Epithelial cell of prostate (primary cell): ENCODE results near the gene KCNQ2.

Experiments used
- DNase-seq: peaks from one replicate; pipeline ENCODE4 v3.0.0-alpha.2; 2011; ENCODE audit warnings: low read depth, low spot score
- H3K27ac ChIP-seq: fragments of 450-650 bp; 2 replicates; pipeline ENCODE4 v1.5.1; 2017; ENCODE audit warnings: mild to moderate bottlenecking

The KCNQ2 gene

DNA sequence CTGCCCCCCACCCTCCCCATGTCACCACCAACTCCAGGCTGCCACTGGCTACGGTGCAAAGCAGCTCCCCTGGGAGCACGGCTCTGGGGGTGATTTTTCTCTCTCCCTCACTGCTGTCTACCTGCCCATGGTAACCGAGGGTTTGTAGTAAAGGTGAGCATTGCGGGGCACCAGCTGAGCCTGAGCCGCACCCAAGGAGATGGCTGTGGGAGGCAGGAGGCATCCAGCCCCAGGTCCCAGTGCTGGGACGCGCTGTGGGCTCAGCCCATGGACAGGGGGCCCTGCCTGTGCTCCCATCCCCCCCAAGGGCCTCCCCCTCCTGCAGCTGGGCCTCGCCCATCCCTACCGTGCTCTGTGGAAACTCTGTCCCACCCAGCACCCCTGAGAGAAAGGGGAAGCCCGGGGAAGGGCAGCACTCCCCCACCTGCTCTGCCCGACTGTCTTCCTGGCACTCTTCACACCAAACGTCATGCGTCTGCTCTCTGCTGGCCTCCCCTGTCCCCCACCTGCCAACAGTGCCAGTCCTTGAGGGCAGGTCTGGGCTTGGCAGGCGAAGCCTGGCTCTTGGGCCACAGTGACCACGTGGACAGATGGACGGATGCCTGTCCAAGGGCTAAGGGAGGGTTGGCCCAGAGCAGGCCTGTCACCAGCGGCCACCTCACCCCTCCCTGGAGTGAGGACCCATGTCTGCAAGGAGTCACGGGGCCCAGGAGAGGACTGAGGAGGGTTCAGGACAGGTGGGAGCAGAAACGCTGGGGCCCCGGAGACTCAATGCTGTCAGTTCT lies 107.5 kb downstream of the KCNQ2 start:
- H3K27ac ChIP-seq, result no peak overlapping the region
- no peak for DNase-seq

DNA sequence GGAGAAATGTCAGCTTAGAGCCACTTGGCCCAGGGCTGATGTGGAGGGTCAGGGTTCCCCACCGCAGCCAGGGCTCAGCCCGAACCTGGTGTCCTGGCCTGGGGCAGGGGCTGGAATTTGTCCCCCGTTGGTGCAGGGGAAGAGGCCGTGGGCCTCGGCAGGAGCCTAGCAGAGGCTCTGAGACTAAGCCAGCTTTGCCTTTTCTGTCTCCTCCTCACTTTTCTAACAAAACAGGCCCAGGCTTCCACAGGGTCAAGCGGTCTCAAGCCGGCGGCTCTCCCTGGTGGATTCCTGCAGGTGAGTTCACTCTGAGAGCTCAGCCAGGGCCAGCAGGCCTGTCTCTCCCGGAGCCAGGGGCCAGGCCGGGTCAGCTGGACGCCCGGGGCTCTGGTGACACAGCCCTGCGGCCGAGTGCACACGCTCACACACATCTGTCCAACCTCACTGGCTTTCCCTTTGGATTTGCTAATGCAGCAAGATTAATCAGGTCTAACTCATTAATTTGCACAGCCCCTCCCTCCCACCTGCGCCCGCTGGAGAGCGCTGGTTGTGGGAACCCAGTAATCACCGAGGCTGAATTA lies 108.4 kb downstream of the KCNQ2 start:
- H3K27ac ChIP-seq, result no peak overlapping the region
- DNase-seq, result no peak

DNA sequence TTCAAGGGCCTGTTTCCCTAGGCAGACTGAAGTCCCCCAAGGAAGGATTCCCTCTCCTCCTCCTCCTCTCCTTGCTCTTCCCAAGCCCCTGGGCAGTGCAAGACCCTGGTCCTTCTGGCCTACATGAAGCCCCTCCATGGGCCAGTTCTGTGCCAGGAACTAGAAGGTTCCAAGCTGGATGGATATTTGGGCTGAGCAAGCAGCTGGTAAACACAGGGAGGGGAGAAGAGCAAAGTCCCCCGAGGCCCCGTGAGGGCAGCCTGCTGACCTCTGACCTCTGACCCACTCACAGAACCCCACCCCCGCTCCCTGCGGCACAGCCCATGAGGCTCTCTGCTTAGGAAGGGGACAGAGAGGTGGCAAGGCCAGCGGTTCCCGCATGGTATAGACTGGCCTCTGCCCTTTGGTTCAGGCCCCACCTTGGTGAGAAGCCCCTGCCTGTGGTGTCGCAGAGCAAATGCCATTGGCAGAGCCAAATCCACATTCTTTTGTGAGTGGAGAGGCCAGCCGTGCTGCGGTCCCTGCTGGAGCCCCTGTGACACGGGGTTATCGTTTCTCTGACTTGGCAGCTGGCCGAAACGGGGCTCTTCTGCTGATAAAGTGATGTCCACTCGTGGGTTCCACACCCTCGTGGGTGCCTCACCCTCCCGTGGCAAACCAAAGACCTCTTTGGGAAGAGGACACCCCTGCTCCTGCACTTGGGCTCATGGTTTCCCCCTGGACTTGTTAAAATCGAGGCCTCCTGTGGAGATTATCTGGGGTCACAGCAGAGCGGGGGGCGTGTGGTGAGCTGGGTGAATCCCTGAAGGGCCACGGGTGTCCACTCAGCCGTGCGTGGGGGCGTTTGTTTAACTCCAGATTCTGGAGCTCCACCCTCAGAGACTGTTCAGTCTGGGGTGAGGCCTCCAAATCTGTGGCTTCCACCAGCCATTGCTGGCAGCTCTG lies 109.2 kb downstream of the KCNQ2 start:
- no peak overlapping the region for H3K27ac ChIP-seq
- DNase-seq, result no peak

DNA sequence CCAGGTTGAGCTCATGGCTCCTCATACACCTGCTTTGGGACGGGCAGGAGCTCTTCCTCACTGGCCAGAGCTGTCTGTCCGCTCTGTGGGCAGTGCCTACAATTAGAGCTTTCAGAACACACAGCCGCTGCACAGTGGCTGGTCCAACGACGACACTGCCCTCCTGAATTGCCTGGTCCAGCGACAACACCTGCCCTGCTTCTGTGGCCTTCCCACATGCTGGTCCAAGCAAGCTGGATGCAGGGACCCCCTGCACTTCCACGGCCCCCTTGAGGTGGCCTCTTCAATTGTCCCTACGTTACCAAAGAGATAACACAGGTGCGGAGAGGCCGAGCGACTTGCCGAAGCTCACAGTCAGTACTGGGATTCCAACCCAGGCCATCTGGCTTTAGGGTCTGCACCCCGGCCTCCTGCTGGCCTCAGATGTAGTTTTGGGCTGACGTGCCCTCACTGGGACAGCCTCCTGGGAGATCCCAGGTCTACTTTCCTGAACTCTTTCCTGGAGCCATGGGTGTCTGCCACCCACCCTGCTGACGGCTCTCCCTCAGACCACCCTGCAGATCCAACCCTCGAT lies 109.9 kb downstream of the KCNQ2 start:
- H3K27ac ChIP-seq, result no peak overlapping the region
- DNase-seq, result no peak

DNA sequence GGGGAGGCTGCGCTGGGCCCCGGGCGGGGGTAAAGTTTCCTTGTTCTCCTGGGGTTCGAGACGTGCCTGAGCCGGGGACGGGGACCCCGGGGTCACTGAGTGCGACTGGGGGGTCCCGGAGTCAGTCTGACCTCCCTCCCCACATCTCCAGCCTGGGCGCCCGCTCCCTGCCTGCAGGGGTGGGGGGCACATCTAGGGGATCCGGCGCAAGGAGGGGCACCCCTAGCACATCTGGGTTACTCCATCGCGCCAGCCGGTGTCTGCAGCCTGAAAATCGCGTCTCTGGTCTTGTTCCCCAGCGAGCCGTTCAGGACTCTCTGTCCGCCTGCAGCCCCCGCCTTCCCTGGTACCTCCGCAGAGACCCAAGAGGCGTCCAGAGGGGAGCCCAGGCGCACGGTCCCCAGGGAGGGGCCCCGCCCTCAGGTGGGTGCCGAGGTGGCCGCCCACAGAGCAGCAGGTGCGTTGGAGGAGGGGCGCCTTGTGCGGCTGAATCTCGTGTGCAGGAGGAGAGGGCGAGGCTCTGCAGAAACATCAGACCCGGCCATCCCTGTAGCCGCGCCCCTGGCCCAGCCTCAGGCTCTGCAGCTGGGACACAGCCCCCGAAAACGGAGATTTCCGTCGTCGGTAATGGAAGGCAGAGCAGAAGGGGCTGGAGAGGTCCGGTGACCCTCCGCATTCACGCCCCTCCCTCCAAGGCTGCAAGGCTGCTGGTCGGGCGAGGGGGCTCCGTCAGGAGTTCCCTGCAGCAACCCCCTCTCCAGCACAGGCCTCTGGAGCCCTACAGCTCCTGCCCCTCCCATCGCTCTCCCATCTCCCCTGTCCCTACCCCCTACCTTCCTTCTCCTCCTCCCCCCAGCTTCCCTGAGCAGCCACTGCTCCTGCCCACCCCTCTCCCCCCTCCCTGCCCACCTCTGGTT lies 110.7 kb downstream of the KCNQ2 start:
- H3K27ac ChIP-seq, result no peak overlapping the region
- DNase-seq, result no peak

DNA sequence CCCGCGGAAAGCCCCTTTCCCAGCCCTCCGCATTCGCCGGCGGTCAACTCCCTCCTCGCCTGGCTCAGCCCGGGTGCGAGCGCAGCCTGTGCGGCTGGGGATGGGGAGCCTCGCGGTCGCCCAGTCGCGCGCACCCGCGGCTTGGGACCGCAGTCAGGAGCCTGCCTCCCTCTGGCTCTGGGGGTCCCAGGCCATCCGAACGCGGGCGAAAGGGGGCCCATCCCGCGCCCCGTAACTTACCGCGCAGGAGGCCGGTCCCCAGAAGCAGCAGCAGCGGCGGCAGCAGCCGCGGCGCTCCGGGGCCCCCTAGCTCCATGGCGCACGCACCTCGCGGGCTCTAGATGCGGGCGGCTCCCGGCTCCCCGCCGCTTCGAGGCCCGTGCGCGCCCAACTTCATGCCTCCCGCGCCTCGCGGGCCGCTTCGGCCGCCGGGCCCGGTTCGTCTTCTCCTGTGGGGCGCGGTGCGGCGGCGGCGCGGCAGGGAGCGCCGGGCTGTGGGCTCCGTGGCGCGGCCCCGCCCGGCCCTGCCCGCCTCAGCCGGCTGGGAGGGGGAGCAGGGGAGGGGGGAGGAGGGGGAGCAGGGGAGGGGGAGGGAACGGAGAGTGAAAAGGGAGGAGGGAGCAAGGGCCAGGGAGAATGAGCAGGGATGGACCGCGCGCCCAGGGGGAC lies 111.5 kb downstream of the KCNQ2 start, which contains the start of gene CHRNA4:
TSS of gene CHRNA4 (minus strand) at position 500 of the 669 bp plus-strand sequence. CDS start at position 316, 184 bp downstream.
- H3K27ac ChIP-seq, result no peak within 1 kb of the TSS
- no peak for DNase-seq

DNA sequence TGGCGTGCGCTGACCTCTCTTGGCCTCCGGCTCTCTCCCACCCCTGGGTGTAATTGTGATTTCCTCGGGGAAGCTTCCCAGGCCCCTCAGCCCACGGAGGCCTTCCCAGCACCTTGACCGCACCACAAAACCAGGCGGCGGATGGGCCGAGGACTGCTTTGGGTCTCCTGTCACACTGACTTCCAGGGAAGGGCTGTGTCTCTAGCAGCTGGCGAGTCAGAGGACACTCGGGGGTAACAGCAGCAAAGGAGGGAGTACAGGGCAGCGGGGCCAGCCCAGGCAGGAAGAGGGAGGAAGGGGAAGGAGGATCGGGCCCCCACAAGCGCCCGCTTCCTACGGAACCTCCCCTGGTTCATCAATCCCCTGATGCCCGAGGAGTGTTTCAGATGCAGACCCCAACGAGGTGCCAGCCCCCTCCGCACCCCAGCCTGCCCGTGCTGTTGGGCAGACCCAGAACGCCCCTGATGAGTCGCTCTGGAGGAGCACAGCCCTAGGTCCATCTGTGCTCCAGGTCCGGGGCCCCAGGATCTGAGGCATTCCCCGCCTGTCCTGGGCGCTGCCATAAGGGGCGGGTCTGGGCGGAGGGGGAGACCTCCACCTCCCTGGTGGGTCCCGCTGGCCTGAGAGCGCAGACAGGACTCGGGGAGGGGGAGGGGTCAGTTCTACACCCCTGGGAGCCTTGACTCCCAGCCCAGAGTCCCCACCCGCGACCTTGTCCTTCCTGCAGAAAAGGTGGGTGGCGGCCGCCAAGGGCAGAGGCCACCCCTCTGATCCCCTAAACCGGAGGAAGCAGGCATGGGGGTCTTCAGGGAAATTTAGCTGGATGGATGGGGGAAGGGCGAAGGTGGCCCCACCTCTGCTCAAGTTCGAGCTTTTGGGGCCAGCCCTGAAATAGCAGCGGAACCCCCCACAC lies 112.3 kb downstream of the KCNQ2 start:
- H3K27ac ChIP-seq, result no peak overlapping the region
- DNase-seq, result no peak

DNA sequence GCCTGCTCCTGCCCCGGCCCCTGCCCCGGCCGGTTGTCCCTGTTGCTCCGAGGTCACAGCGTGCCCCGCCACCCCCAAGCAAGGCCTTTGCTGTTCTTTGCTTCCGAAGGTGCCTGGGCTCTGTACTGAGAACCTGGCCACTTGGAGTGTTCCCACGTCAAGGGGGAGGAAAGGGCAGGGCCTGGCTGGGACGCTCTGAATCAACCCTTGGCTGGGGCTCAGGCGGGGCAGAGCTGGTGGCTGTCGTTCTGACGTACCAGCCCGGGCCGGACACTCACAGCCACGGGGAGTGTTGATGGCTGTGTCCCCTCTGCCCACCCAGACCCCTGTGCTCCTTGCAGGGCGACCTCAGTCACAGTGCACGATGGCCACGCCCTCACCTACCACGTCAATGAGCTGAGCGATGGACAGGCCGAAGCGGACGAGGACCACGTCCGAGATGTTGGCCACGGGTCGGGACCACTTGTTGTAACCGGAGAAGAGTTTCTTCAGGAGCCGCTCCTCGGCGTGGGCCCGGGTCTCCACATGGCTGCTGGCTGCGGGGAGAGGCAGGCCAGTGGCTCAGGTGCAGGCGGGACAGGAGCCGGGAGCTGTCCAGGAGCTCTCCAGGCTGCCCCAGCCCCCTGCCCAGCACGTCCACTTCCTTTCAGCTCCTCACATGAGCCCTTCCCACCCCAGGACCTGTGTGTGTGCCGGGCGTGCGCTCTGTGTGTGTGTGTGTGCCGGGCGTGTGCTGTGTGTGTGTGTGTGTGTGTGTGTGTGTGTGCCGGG lies 113.1 kb downstream of the KCNQ2 start:
- DNase-seq, result no peak
- H3K27ac ChIP-seq, result no peak overlapping the region

DNA sequence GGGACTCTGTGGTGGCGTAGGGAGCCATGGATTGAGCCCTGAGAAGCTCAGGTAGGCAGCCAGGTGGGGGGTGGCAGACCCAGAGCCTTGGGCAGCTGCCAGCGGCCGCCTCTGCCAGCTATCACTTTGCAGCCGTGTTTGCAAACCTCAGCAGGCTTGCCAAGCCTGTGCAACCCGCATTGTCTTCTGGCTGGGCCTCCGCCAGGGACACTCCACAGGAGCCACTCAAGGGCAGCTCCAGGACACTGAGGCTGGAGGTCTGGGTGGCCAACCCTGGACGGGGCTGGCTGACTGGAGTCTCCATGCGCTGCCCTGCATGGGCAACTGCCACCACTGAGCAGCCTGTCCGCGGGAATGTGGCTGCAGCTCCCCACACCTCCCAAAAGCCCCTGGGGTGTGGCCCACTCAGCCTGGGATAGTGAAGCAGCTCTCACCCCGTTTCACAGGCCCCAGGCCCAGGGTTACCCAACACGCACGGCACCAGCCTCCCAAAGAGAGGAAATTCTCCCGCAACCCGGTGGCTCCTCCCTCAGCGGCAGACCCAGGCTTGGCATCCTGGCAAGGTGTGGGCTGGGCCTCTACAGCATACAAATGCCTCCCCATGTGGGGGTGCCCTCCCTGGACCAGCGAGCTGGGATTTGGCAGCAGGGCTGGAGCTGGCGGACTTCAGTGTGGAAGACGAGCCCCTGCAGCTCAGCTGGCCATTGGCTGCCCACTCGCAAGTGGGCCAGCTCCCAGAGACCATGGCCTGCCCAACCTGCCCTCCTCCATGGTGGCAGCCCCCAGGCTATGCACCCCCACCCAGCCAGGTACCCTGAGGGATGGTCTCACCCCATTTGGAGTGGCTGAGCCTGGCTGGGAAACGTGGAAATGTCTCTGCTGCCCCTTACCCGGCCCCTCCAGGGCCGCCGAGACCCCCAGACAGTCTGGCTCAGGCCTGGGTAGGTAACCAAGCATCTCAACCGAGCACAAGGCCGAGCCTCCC lies 114.2 kb downstream of the KCNQ2 start:
- H3K27ac ChIP-seq, result no peak overlapping the region
- no peak for DNase-seq

DNA sequence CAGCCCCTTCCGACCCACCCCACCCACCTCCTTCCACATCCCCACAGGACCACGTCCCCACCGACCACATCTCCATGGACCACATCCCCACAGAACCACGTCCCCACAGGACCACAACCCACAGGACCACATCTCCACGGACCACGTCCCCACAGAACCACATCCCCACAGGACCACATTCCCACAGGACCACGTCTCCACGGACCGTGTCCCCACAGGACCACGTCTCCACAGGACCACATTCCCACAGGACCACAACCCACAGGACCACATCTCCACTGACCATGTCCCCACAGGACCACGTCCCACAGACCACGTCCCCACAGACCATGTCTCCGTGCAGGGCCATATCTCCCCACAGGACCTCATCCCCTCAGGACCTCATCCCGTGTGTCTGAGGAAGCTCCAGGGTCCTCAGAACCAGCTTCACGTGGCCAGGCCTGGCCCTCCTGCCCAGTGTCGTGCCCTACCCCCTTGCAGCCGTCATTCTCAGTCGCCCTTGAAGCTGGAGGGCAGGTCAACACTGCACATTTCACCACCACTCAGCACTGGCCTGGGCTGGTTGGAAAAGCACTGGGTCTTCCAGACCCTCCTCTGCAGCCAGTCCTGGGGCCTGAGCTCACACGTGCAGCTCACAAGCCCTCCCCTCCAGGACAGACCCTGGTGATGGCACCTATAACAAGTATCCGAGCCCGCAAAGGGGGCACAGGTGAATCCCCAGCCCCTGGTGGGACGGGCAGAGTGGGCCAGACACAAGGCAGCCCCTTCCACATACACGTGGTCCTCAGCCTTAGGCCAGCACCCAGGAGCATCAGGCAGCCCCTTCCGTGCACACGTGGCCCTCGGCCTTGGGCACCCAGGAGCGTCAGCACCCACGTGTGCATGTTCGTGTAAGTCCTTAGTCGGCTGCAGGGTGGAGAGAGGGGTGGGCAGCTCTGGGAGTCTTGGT lies 115.2 kb downstream of the KCNQ2 start:
- H3K27ac ChIP-seq, result no peak overlapping the region
- no peak for DNase-seq

DNA sequence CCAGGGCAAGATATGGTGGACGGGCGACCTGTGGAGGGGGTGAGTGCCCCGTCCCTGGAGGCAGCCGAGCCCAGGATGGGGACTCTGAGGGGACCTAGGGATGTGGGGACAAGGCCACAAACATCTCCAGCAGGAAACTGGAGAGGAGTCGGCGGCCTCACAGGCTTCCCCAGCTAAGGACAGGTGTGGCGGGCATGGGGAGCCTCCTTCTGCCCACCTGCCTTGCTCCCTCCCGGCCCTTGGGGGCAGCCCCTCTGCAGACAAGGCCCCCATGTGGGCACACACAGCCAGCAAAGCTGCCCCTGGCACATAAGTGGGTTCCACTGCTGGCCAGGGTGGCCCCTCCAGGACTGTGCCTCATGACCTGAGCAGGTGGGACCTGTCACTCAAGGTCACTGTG lies 115.9 kb downstream of the KCNQ2 start:
- DNase-seq, result no peak
- H3K27ac ChIP-seq, result no peak overlapping the region

DNA sequence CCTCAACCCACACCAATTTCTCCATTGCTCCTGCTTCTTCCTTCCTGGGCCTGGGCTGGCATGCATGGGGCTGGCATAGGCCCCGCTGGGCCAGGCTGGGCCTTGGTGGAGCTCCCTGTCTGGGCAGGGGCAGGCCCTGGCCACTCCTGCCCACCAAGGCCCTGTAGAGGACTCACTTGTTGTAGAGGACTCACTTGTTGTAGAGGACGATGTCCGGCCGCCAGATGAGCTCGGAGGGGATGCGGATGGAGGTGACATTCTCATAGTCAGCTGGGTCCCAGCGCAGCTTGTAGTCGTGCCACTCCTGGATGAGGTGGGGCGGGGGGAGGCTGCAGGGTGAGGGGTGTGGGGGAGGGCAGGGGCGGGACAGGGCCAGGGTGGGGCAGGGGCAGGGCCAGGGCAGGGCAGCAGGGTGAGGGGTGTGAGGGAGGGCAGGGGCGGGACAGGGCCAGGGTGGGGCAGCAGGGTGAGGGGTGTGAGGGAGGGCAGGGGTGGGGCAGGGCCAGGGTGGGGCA lies 116.6 kb downstream of the KCNQ2 start:
- H3K27ac ChIP-seq, result no peak overlapping the region
- DNase-seq, result no peak

DNA sequence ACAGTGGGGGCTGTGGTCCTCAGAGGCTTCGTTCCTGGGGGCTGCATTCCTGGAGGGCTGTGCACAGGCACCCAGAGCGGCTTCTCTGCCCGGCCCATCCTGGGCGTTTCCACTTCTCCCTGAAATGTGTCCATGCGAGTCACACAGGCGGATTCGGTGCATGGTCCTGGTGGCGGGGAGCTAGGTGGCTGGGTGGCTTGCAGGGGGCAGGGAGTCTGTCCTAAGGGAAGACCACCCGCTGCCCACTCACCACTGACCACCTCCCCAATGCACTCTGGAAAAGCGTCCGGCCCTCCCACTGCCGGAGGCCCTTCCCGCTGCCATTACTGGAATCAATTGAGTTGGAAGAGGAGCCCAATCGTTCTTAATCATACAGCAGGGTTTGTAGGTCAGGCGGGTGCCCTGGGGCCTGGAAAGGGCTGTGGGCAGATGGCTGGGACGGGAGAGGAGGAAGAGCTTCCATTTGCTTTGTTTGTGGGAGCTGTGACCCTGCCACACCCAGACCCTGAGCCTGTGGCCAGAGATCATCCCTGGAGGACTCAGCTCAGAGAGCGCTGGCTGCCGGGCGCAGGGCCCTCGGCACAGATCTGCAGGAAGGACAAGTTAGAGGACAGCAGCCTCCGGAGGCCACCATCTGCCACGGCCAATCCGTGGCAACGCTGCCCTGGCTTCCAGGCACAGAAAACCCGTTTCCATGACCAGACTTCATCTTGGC lies 117.7 kb downstream of the KCNQ2 start:
- no peak overlapping the region for H3K27ac ChIP-seq
- no peak for DNase-seq

DNA sequence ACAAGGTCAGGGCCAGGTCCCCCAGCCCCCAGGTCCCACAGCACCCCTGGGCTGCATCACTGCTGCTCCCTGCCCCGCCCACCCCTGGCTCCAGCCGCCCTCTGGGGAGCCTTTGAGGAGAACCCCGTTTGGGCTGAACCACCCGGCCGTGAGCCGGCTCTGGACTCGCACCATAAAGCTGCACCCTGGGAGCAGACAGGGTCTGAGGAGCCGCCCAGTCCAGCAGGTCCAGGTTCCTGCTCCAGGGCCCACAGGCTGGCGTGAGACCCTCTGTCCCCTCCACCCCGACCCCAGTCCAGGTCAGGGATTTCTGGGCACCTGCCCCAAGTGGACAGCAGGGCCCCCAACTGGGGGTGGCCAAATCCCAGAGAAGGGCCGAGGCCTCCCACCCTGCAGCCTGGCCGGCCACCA lies 119.6 kb downstream of the KCNQ2 start:
- no peak for DNase-seq
- no peak overlapping the region for H3K27ac ChIP-seq
